Bladder microvascular endothelial cell (primary cell): ENCODE data around the gene FGD5. TPM values are rescaled to one million over a fixed set of nuclear protein-coding genes. Genes with fewer than 3 reads are reported as not detected.

Experiments
- total RNA-seq: library from RNA; depleted of rRNA; stranded (reverse); fragments of >200 nt; gene quantifications from 2 replicates; pipeline ENCODE4 v1.2.3, GENCODE V29; 2014

Gene FGD5, protein sequence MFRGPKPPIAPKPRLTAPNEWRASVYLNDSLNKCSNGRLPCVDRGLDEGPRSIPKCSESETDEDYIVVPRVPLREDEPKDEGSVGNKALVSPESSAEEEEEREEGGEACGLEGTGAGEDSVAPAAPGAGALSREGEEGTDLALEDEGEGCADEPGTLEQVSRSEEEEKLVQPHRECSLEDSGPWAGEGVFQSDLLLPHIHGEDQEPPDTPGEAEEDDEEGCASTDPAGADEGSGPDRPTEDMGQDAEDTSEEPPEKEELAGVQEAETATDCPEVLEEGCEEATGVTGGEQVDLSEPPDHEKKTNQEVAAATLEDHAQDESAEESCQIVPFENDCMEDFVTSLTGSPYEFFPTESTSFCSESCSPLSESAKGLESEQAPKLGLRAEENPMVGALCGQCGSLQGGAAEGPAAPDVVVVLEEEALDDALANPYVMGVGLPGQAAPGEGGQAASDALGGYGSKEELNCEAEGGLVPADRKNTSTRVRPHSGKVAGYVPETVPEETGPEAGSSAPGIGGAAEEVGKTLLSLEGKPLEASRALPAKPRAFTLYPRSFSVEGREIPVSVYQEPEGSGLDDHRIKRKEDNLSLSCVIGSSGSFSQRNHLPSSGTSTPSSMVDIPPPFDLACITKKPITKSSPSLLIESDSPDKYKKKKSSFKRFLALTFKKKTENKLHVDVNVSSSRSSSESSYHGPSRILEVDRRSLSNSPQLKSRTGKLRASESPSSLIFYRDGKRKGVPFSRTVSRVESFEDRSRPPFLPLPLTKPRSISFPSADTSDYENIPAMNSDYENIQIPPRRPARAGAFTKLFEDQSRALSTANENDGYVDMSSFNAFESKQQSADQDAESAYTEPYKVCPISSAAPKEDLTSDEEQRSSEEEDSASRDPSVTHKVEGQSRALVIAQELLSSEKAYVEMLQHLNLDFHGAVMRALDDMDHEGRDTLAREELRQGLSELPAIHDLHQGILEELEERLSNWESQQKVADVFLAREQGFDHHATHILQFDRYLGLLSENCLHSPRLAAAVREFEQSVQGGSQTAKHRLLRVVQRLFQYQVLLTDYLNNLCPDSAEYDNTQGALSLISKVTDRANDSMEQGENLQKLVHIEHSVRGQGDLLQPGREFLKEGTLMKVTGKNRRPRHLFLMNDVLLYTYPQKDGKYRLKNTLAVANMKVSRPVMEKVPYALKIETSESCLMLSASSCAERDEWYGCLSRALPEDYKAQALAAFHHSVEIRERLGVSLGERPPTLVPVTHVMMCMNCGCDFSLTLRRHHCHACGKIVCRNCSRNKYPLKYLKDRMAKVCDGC (N-terminal part only)
- total RNA-seq: 94.1 and 141 TPM in 2 replicates

GRCh38 chr3:14818804-14819500 lies at the start of gene FGD5:
FGD5 (plus strand) TSS chr3:14818962; CDS start chr3:14819072, 110 bp downstream.

DNA sequence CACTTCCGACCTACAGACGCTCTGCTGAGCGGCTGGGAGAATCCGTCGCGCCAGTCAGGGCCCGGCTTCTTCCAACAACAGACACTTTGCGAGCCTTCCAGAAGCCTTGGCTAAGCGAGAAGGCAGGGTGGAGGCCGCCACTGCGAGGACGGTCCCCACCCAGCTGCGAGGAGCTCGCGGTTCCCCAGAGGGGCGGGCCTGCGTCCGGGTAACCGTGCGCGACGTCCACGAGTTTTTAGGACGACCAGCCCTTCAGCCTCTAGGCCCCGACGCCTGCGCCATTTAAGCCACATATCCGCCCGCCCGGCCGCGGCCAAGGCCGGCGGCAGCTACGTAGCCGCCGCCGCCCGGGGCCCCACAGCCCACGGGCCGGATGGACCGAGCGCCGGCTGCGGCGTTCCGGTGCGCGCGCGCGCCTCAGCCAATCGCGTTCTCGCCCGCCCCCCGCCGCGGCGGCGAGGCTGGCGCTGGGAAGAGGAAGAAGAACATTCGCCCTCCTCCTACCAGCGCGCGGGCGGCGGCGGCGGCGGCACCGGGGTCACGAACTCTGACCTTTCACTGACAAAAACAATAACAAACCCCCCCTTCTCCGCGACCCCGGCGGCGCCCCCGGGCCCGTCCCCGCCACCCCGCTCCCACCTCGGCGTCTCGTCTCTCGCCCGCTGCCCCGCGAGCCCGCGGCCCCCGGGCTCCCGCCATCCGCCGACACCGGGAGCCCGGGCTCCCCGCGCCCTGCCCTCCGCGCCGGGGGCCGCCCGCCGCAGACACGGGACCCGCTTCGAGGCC lies 128.5 kb downstream of the FGD5 start, which contains the start of gene NR2C2:
Gene NR2C2 (plus strand): TSS at position 484 of the 786 bp plus-strand sequence. CDS start 56,332 bp downstream, outside the sequence.

Other genes with a start within 250 kb of the FGD5 start
- 4.4 and 8.9 TPM in 2 replicates for gene CCDC174, start 167.2 kb upstream of the FGD5 start, total RNA-seq
- not detected in 2 replicates for gene C3orf20, start 143.8 kb upstream of the FGD5 start, total RNA-seq
- 15.1 and 36.3 TPM in 2 replicates for gene NR2C2, start 128.6 kb downstream of the FGD5 start, total RNA-seq
- 9.2 and 19.4 TPM in 2 replicates for gene MRPS25, start 246.4 kb downstream of the FGD5 start, total RNA-seq